Ovary (tissue), 3 donors: ENCODE results near the gene NELFB.

Source experiments
- CTCF ChIP-seq, 3 donors: fragments of 450-650 bp in 2 of 3; fragments of 200-600 bp in 1 of 3; IDR thresholded peaks; one replicate each; pipeline versions ENCODE4 v1.5.1 to v1.8.0; 2016 to 2022; ENCODE audit warnings: antibody characterized with exemption in 3 of 3, mild to moderate bottlenecking in 1 of 3
- EP300 ChIP-seq: sonication (generic); formaldehyde crosslinking; IDR thresholded peaks from one replicate; pipeline ENCODE4 v1.6.1; 2017; ENCODE audit warnings: antibody characterized with exemption
- donor health status: DM: no; HTN: no; CAD: no.

GRCh38 chr9:137267933-137268355 is 12.8 kb downstream of the NELFB start:
- TF ChIP-seq EP300 (no peak), CTCF (IDR thresholded peaks at IDR 0.05) (no peak)
